Loucy (cell line): ENCODE results near the gene TAS1R3.

Experiments used
- EZH2phosphoT487 ChIP-seq: fragments of 200-600 bp; IDR thresholded peaks from 2 replicates; pipeline ENCODE4 v1.6.1; 2018; ENCODE audit warnings: antibody characterized with exemption, mild to moderate bottlenecking, moderate library complexity, borderline replicate concordance
- TF ChIP-seq, protein P1 (sequence below): fragments of 200-600 bp; sonication (generic); conservative IDR thresholded peaks from 2 replicates; pipeline ENCODE4 v1.5.1; 2014; ENCODE audit warnings: mild to moderate bottlenecking, antibody characterized with exemption, low read length

DNA sequence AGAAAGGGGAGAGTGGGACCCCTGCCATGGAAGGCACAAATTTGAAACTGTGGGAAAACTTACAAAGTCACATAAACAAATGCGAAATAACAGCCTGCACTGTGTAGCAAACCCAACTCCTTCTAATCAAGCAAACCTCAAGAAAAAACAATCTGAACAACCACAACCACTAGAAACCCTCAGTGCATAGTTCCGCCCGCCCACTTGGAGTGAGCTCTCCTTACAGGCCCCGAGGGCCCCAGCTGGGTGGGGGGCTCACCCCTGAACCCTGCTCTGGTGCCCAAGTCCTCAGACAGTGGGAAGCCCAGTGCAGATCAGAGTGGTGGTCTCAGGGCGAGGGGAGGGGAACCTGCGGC is 28.2 kb downstream of the TAS1R3 start:
- TF ChIP-seq, protein P1, sequence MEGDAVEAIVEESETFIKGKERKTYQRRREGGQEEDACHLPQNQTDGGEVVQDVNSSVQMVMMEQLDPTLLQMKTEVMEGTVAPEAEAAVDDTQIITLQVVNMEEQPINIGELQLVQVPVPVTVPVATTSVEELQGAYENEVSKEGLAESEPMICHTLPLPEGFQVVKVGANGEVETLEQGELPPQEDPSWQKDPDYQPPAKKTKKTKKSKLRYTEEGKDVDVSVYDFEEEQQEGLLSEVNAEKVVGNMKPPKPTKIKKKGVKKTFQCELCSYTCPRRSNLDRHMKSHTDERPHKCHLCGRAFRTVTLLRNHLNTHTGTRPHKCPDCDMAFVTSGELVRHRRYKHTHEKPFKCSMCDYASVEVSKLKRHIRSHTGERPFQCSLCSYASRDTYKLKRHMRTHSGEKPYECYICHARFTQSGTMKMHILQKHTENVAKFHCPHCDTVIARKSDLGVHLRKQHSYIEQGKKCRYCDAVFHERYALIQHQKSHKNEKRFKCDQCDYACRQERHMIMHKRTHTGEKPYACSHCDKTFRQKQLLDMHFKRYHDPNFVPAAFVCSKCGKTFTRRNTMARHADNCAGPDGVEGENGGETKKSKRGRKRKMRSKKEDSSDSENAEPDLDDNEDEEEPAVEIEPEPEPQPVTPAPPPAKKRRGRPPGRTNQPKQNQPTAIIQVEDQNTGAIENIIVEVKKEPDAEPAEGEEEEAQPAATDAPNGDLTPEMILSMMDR: no peak
- no peak for TF ChIP-seq EZH2phosphoT487
